H7 (cell line): ENCODE measurements around the gene PTPA. TPM values are rescaled to one million over a fixed set of nuclear protein-coding genes. Genes with fewer than 3 reads are reported as not detected.

Experiments used
- DNase-seq: peaks from one replicate; pipeline ENCODE4 v3.0.0; 2012
- H3K27me3 ChIP-seq: 2 replicates; pipeline ENCODE4 v1.6.0; 2011; ENCODE audit warnings: mild to moderate bottlenecking, low read length; ENCODE audit not compliant: control insufficient read depth, insufficient read depth
- H3K36me3 ChIP-seq: replicated peaks from 2 replicates; pipeline ENCODE4 v1.5.1; 2011; ENCODE audit warnings: low read length; ENCODE audit not compliant: control insufficient read depth, insufficient read depth
- H3K4me3 ChIP-seq: 2 replicates; pipeline ENCODE4 v1.5.1; 2011; ENCODE audit warnings: low read depth, mild to moderate bottlenecking, control low read depth, low read length, moderate library complexity; ENCODE audit not compliant: insufficient read depth
- total RNA-seq: library from RNA; depleted of rRNA; stranded (reverse); fragments of >200 nt; shearing (Covaris generic); gene quantifications from 2 replicates; pipeline ENCODE4 v1.2.3, GENCODE V29; 2014

PTPA gene
- total RNA-seq, 1 experiment from 2014 or later: 166 TPM

GRCh38 chr9:129163753-129164152 lies 52.5 kb downstream of the PTPA start:
- Histone ChIP-seq H3K4me3 (no peak overlapping the region), H3K36me3 (no peaks in the 10 kb centered on the region), H3K27me3 (no peaks in the 10 kb centered on the region)
- DNase-seq: peak; percentile 24

- peak; percentile 59 for DNase-seq
- no peaks in the 10 kb centered on the region for H3K36me3 ChIP-seq
- no peaks in the 10 kb centered on the region for H3K27me3 ChIP-seq
- no peak overlapping the region for H3K4me3 ChIP-seq
Observed at GRCh38 chr9:129164246-129164930, 53.2 kb downstream of the PTPA start.

DNA sequence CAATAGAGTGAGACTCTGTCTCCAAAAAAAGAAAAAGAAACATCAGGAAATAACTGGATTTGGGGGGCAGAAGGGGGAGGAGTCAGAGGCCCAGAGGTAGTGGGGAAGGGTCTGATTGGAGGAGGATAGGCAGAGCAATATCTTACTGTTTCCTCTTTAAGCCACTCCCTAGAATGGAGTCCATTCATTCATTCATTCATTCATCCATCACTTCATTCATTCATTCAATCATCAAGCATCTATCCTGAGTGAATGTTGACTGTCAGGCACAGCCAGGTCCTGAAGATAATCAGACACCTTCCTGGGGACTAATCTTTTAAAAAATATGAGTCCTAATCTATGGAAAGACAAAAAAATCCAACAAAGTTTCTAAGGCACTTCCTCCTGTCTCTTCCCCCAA lies 54.0 kb downstream of the PTPA start:
- DNase-seq: peak; percentile 19
- H3K36me3 ChIP-seq: no peaks in the 10 kb centered on the region
- H3K27me3 ChIP-seq: no peaks in the 10 kb centered on the region
- H3K4me3 ChIP-seq: no peak overlapping the region

DNA sequence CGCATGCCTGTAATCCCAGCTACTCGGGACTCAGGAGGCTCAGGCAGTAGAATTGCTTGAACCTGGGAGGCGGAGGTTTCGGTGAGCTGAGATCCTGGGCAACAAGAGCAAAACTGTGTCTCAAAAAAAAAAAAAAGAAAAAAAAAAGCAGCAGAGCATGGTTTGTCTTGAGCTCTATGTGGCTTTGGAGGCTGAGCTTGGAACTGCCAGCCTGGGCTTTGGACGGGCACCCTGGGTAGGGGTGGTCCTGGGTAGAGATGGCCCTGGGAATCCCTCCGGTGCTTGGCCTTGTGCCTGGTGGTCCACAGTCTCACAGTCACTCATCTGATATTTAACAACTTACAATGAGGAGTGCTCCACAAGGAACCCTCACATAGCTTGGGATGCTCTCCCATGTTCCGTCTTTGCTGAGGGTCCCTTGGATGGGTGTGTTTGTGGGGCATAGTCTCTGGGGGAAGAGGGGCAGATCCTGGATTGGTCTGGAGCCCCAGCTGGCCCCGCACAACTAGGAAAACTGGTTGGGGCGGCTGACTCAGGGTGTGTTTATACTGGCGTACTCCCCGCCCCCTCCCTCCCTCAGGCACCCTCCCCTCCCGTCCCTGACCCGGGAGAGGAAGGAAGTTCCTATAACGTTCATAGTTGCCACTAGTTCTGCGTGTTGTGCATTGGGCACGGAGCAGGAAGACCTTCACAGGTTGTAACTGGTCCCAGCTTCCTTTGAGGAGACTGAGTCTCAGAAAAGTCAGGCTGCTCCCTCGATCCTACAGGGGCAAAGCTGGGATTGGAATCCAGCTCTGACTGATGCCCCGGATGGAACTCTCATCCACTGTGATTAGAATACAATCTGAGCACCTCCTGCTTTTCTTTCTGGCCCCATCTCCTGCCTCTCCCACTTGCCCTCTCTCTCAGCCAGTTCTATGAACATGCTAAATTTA lies 55.7 kb downstream of the PTPA start:
- DNase-seq: peak; percentile 93

DNA sequence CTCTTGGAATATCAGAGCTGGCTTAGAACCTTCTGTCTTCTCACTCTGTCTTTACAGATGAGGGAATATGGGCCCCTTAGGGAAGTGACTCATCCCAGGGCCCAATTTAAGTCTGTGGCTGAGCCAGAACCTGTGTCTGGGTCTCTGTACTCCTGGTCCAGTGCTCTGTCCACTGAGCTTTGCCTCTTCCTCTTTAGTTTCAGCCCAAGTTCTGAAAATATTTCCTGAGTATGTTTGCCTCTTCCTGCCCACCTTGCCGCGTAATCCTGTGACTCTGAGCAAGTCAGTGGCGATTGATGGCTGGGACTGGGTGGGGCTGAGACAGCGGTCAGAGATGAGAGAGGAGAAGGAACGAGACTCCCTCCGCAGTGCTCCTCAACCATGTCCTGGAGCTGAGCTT lies 59.0 kb downstream of the PTPA start:
- Histone ChIP-seq H3K4me3 (no peak overlapping the region), H3K27me3 (peaks cover 20% of the 10 kb centered on the region), H3K36me3 (no peaks in the 10 kb centered on the region)
- DNase-seq: no peak

More for the DNA sequence above, 55.7 kb downstream of the PTPA start:
- no peaks in the 10 kb centered on the region; the same call in 1 of the 2 replicates for H3K27me3 ChIP-seq
- H3K36me3 ChIP-seq: no peaks in the 10 kb centered on the region
- no peak overlapping the region for H3K4me3 ChIP-seq

- DNase-seq: no peak
- Histone ChIP-seq H3K27me3 (peaks cover 32% of the 10 kb centered on the region), H3K36me3 (no peaks in the 10 kb centered on the region), H3K4me3 (no peak overlapping the region)
Observed at GRCh38 chr9:129171993-129172751, 61.0 kb downstream of the PTPA start.

DNA sequence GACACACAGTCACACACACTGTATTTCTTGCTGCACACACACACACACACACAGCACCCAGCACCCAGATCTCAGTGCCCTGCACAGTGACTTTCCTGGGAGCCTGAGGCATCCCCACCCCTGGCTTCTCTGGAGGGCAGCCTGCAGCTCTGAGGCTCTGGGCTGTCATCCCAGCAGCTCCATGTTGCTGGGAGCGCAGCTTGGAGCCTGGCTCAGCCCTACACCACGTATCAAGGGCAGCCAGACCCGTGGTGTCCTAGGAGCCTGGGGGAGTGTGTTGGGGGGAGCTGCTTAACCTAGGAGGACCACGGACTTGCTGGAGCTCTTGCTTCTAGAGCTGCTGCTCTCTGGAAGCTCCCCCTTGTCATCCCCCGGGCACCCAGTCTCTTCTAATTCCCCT lies 61.6 kb downstream of the PTPA start:
- H3K4me3 ChIP-seq: no peak overlapping the region
- H3K27me3 ChIP-seq: peaks cover 36% of the 10 kb centered on the region
- no peak for DNase-seq
- H3K36me3 ChIP-seq: no peaks in the 10 kb centered on the region

GRCh38 chr9:129173296-129174101 lies 62.3 kb downstream of the PTPA start:
- H3K36me3 ChIP-seq: no peaks in the 10 kb centered on the region
- H3K4me3 ChIP-seq: peak overlapping the region; percentile 71
- DNase-seq: peak; percentile 78
- H3K27me3 ChIP-seq: peaks cover 40% of the 10 kb centered on the region

DNA sequence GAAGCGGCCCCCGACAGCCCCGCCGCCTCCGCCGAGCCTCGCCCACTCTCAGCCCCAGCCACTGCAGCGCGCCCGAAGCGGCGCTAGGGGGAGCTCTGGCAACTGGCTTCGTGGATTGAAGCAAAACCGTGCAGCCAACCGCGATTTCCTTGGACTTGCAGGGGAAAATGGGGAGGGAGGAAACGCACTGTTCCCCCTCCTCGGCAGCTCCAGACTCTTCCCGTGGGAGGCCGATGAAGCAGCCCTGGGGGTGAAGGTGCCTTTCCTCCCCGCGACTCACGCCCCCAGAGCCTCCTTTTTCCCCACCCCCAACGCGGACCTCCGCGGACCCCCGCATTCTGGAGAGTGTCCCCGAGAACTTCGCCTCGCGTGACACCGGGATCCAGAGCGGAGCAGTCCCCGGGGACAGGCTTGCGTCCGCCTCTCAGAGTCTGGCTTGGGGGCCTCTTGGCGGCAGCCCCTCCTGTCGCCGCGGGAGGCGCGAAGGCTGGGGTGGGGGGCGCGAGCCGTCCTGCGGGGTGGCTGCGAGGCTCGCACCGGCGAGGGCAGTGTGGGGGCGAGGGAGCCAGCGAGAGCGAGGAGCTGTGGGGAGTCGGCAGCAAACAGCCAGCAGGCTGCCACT lies 63.0 kb downstream of the PTPA start:
- H3K4me3 ChIP-seq: peak overlapping the region; percentile 71
- DNase-seq: peak; percentile 94
- H3K36me3 ChIP-seq: no peaks in the 10 kb centered on the region
- peaks cover 43% of the 10 kb centered on the region for H3K27me3 ChIP-seq

DNA sequence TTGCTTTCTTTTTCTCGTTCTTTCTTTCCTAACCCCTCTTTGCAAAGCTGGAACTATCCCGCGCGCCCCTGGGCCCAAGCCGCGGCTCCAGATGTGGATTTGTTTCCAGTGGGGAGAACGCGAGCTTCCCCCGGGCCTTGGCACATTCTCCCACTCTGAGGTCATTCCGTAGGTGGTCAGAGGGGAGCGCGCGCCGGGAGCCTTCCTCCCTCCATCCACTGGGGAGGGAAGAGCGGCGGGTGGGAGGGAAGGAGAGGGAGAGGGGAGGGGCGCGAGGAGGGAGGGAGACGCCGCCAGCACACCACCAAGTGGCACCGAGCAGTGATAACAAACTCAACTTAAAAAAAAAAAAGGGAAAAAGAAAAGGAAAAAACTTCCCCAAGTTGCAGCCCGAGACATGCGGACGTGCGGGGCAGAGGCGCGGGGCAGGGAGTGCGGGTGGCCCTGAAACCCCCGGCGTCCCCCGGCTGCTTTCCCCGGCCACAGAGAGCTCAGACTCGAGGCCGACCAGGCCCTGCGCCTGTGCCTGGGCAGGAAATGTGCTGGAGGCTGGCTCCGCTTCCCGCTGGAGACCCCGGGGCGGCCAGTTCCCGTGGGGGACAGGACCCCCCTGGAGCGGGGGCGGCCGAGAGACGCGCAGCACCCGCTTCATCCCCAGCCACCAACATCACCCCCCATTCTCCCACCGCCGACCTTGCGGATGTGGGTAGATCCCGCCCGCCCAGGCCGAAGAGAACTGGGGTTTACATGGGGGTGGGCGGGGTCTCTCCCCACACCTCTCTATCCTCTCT lies 63.7 kb downstream of the PTPA start:
- H3K4me3 ChIP-seq: peak overlapping the region; percentile 71
- H3K27me3 ChIP-seq: peaks cover 50% of the 10 kb centered on the region
- DNase-seq: peak; percentile 92
- no peaks in the 10 kb centered on the region for H3K36me3 ChIP-seq

GRCh38 chr9:129175515-129175824 lies 64.3 kb downstream of the PTPA start:
- no peaks in the 10 kb centered on the region for H3K36me3 ChIP-seq
- DNase-seq: no peak
- peak overlapping the region; percentile 71 for H3K4me3 ChIP-seq
- peaks cover 55% of the 10 kb centered on the region for H3K27me3 ChIP-seq

DNA sequence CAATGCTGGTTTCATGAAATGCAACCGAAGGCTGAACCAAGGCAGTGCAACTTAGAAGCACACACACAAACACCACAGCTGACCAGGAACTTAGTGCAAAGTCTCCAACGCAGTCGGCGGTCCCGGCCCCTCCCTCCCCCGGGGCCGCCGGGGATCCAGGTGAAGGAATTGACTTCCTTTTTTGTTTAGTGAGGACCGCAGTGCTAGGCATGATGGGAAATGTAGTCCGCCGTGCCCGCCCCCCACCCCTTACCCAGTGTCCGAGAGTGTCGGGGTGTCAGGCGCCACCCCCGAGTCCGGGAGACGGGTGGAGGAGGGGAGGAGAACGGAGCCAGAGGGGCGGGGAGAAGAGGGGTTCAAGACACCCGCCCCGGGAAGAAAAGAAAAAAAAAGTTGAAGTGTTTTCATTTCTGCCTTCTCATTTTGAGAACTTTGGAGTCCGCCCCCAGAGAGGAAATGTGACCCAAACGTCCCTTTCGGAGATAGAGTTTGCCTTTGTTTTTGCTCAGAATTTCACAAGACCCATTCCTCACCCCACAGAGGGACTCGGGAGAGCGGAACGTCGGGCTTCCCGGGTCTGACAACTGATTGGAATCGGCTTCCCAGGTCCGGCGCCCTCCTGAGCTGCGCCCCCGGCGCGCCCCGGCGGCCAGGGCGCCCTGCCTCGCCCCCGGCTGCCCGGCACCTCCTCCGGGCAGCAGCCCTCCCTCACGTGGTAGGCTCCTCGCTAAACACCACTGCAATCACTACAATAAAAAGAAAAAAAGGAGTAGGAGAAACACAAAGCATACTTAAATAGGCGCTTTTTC lies 64.8 kb downstream of the PTPA start:
- peak; percentile 95 for DNase-seq
- H3K36me3 ChIP-seq: no peaks in the 10 kb centered on the region
- peaks cover 61% of the 10 kb centered on the region for H3K27me3 ChIP-seq
- peak overlapping the region; percentile 71 for H3K4me3 ChIP-seq
